Keratinocyte (primary cell): ENCODE measurements around the gene UPK3B.
"Not testable (repeated sequence)": the region's sequence is repeated elsewhere in the genome, so short reads cannot be mapped to it uniquely, and the experiment has no call there.

Experiments
- EZH2 ChIP-seq: IDR thresholded peaks from one replicate; pipeline ENCODE4 v1.6.1; 2012; ENCODE audit warnings: inconsistent platforms, mild to moderate bottlenecking, low read length, moderate library complexity
- TF ChIP-seq, protein P1 (sequence below), 3 experiments: IDR thresholded peaks in 1 of 3; conservative IDR thresholded peaks in 1 of 3; optimal IDR thresholded peaks in 1 of 3; 2 replicates in 2 of 3; 3 replicates in 1 of 3; pipeline versions ENCODE3 to v1.5.1; 2011; ENCODE audit warnings: low read length in 3 of 3, mild to moderate bottlenecking in 3 of 3, moderate library complexity in 2 of 3, control low read depth in 1 of 3, inconsistent platforms in 1 of 3; ENCODE audit not compliant: insufficient read depth in 2 of 3; ENCODE audit errors: extremely low read depth in 1 of 3

GRCh38 chr7:76465950-76466349 is 44.4 kb upstream of the UPK3B start:
- TF ChIP-seq, protein P1, sequence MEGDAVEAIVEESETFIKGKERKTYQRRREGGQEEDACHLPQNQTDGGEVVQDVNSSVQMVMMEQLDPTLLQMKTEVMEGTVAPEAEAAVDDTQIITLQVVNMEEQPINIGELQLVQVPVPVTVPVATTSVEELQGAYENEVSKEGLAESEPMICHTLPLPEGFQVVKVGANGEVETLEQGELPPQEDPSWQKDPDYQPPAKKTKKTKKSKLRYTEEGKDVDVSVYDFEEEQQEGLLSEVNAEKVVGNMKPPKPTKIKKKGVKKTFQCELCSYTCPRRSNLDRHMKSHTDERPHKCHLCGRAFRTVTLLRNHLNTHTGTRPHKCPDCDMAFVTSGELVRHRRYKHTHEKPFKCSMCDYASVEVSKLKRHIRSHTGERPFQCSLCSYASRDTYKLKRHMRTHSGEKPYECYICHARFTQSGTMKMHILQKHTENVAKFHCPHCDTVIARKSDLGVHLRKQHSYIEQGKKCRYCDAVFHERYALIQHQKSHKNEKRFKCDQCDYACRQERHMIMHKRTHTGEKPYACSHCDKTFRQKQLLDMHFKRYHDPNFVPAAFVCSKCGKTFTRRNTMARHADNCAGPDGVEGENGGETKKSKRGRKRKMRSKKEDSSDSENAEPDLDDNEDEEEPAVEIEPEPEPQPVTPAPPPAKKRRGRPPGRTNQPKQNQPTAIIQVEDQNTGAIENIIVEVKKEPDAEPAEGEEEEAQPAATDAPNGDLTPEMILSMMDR (optimal IDR thresholded peaks at IDR 0.05 in 1 of 3, IDR thresholded peaks at IDR 0.05 in 1 of 3, conservative IDR thresholded peaks at IDR 0.05 in 1 of 3; ENCODE audit: extremely low read depth in 1 of 3, insufficient read depth in 2 of 3, low read length in 3 of 3) = not testable (repeated sequence)
- TF ChIP-seq EZH2 = not testable (repeated sequence)
